Ovary (tissue), 3 donors: ENCODE results near the gene POT1.

Experiments
- POLR2A ChIP-seq: fragments of 450-650 bp; IDR thresholded peaks from one replicate; pipeline ENCODE4 v1.6.1; 2017; ENCODE audit warnings: antibody characterized with exemption, mild to moderate bottlenecking, moderate library complexity
- TF ChIP-seq, protein P1 (sequence below), 3 donors: fragments of 450-650 bp in 2 of 3; fragments of 200-600 bp in 1 of 3; IDR thresholded peaks; one replicate each; pipeline versions ENCODE4 v1.5.1 to v1.8.0; 2016 to 2022; ENCODE audit warnings: antibody characterized with exemption in 3 of 3, mild to moderate bottlenecking in 1 of 3
- donor health status: DM: no; HTN: no; CAD: no.

DNA sequence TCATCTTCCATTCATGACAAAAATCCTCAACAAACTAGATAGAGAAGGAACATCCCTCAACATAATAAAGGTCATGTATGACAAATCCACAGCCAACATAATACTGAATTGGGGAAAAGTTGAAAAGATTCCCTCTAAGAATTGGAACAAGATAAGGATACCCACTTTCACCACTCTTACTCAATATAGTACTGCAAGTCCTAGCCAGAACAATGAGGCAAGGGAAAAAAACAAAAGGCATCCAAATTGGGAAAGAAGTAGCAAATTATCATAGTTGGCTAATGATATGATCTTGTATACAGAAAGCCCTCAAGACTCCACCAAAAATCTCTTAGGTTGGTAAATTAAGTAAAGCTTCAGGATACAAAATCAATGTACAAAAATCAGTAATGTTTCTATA, 4.7 kb downstream of the POT1 start:
- TF ChIP-seq, protein P1, sequence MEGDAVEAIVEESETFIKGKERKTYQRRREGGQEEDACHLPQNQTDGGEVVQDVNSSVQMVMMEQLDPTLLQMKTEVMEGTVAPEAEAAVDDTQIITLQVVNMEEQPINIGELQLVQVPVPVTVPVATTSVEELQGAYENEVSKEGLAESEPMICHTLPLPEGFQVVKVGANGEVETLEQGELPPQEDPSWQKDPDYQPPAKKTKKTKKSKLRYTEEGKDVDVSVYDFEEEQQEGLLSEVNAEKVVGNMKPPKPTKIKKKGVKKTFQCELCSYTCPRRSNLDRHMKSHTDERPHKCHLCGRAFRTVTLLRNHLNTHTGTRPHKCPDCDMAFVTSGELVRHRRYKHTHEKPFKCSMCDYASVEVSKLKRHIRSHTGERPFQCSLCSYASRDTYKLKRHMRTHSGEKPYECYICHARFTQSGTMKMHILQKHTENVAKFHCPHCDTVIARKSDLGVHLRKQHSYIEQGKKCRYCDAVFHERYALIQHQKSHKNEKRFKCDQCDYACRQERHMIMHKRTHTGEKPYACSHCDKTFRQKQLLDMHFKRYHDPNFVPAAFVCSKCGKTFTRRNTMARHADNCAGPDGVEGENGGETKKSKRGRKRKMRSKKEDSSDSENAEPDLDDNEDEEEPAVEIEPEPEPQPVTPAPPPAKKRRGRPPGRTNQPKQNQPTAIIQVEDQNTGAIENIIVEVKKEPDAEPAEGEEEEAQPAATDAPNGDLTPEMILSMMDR (IDR thresholded peaks at IDR 0.05): no peak
- TF ChIP-seq POLR2A: no peak
